ENCODE results near the gene ZCCHC14. TPM values are rescaled to one million over a fixed set of nuclear protein-coding genes. Genes with fewer than 3 reads are reported as not detected.

The ZCCHC14 gene
- total and polyA plus RNA-seq, 2 of the 8 experiments (the other 6 are each of a cell fraction or from before 2014, with no cell fraction given) = 8.2 to 28.2 TPM

- CTCF ChIA-PET (ENCODE audit: partially characterized antibody) = interaction anchor here (0.7 to 2.4 kb wide), 5 partner anchors 11 to 280 kb away, joined by 3 to 11 read pairs (median 3); no protein-coding TSS in a partner anchor
- Histone ChIP-seq H3K4me2 (ENCODE audit: insufficient read depth in 1 of 2, low read depth in 2 of 2, low read length in 2 of 2) (no peak overlapping the region), H4K5ac (ENCODE audit: insufficient read length, low read depth, low read length) (no peak overlapping the region), H3K4ac (replicated peaks; ENCODE audit: insufficient read length, low read depth, low read length) (no peak overlapping the region), H2BK20ac (ENCODE audit: low read length) (no peak overlapping the region), H3K36me3 (ENCODE audit: control insufficient read depth in 2 of 4, insufficient read depth in 4 of 4, low read length in 3 of 4) (no peaks in the 10 kb centered on the region; a peak in 1 of 8 replicates), H2BK15ac (ENCODE audit: low read length) (no peak overlapping the region), H3K23me2 (ENCODE audit: low read depth, low read length) (peaks cover 12% of the 10 kb centered on the region), H3K4me1 (replicated peaks in 1 of 4; ENCODE audit: control insufficient read depth in 3 of 4, insufficient read depth in 4 of 4, low read length in 3 of 4) (no peaks in the 10 kb centered on the region; a peak in 1 of 7 replicates), H2BK5ac (ENCODE audit: low read depth, low read length) (no peak overlapping the region), H2AK5ac (ENCODE audit: low read depth, low read length) (no peak overlapping the region), H3K79me2 (ENCODE audit: control insufficient read depth in 1 of 2, insufficient read depth in 2 of 2, low read length in 2 of 2) (no peaks in the 10 kb centered on the region; a peak in 1 of 4 replicates), H3K27ac (ENCODE audit: low read depth, low read length) (no peak overlapping the region), H2BK12ac (ENCODE audit: low read depth, low read length) (no peak overlapping the region), H3K14ac (ENCODE audit: insufficient read length) (no peak overlapping the region), H3K18ac (ENCODE audit: extremely low read depth, low read length) (no peak overlapping the region), H4K8ac (ENCODE audit: extremely low read depth, insufficient read depth, low read length) (no peak overlapping the region), H3K4me3 (ENCODE audit: extremely low read depth in 1 of 4, insufficient read depth in 2 of 4, low read depth in 3 of 4, low read length in 4 of 4) (no peak overlapping the region), H4K20me1 (replicated peaks in 1 of 2; ENCODE audit: control insufficient read depth in 1 of 2, insufficient read depth in 2 of 2, low read length in 2 of 2) (peaks cover 0 to 11% of the 10 kb centered on the region in 2 experiments), H3K79me1 (ENCODE audit: low read depth, low read length) (peaks cover 4% of the 10 kb centered on the region), H3K23ac (ENCODE audit: insufficient read length) (no peak overlapping the region), H2AFZ (ENCODE audit: low read length) (no peak overlapping the region), H4K91ac (replicated peaks; ENCODE audit: insufficient read length, low read length) (no peak overlapping the region), H3K56ac (replicated peaks; ENCODE audit: insufficient read length, low read depth, low read length) (no peak overlapping the region), H2BK120ac (replicated peaks; ENCODE audit: low read depth, low read length) (no peak overlapping the region), H3K9me3 (ENCODE audit: insufficient read depth in 2 of 2, low read depth in 1 of 2, low read length in 1 of 2) (no peaks in the 10 kb centered on the region), H3K9ac (replicated peaks in 1 of 4; ENCODE audit: extremely low read depth in 1 of 4, low read depth in 3 of 4, low read length in 3 of 4) (no peak overlapping the region), H3K27me3 (replicated peaks in 1 of 4; ENCODE audit: control insufficient read depth in 3 of 4, extremely low read depth in 1 of 4, insufficient read depth in 3 of 4, low read length in 3 of 4) (no peaks in the 10 kb centered on the region; a peak in 1 of 7 replicates)
- POLR2A ChIA-PET (ENCODE audit: partially characterized antibody) = no interaction called here
- WGBS, 2 experiments (ENCODE audit: extremely low coverage in 1 of 2, insufficient coverage in 1 of 2, insufficient read length in 1 of 2, insufficient replicate concordance in 2 of 2, low coverage in 1 of 2, low lambda C conversion rate in 2 of 2, missing lambda C conversion rate in 1 of 2) = 78% methylated on average over 2 of the region's 2 CpGs; no CpG with 5 or more reads in 1 of the 2 experiments
- FAIRE-seq (no peak), DNase-seq (ENCODE audit: low read depth in 1 of 2, low spot score in 2 of 2) (no peak)
- TF ChIP-seq BCL11A (IDR thresholded peaks at IDR 0.05; ENCODE audit: low read depth in 2 of 2, low read length in 2 of 2) = no peak
- no peak for TF ChIP-seq EGR1 (IDR thresholded peaks at IDR 0.05; ENCODE audit: borderline replicate concordance, low read depth, low read length)
- no peak for TF ChIP-seq HDAC2 (IDR thresholded peaks at IDR 0.05; ENCODE audit: borderline replicate concordance in 1 of 2, low read depth in 2 of 2, low read length in 2 of 2)
- no peak for TF ChIP-seq CEBPB (IDR thresholded peaks at IDR 0.05; ENCODE audit: low read depth, low read length)
- no peak for TF ChIP-seq KDM1A (IDR thresholded peaks at IDR 0.05; ENCODE audit: borderline replicate concordance, low read length)
- no peak for TF ChIP-seq SP1 (IDR thresholded peaks at IDR 0.05; ENCODE audit: low read depth, low read length)
- no peak for TF ChIP-seq BRCA1 (IDR thresholded peaks at IDR 0.05; ENCODE audit: low read depth, low read length)
- no peak for TF ChIP-seq KDM5A (IDR thresholded peaks at IDR 0.05; ENCODE audit: low read length)
- TF ChIP-seq GTF2F1 (IDR thresholded peaks at IDR 0.05; ENCODE audit: borderline replicate concordance, low read depth, low read length) = no peak
Observed at GRCh38 chr16:87499189-87499486, 6.3 kb upstream of the ZCCHC14 start.
